Activated CD8-positive, alpha-beta memory T cell treated with anti-CD3 and anti-CD28 coated beads for 1 hour (primary cell): ENCODE results near the gene WDPCP.
"Not testable (repeated sequence)": the region's sequence is repeated elsewhere in the genome, so short reads cannot be mapped to it uniquely, and the experiment has no call there.

Source experiments
- DNase-seq, 2 donors: peaks; one replicate each; pipeline ENCODE4 v3.0.0-alpha.2; 2020; ENCODE audit warnings: low read depth in 1 of 2; ENCODE audit errors: extremely low read depth in 1 of 2

Gene WDPCP

DNA sequence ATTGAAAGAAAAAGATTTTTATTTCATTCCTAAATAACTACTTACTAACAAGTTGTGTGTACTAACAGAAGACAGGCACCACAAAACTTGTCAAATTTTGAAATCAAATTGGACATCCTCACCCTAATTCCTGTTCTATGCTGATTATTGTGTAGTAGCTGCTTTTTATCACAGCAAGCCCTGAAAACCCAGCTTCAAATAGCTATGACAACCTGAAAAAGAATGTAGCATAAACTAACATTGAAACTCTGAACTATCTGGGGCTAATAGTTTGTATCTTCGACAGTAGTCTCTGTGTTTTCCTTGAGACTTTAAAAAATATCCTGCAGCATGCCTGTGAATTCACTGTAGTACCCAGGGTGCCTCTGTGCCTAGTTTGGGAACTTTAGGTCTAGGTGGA lies 122.6 kb downstream of the WDPCP start:
- no peak for DNase-seq

GRCh38 chr2:63463142-63463541 lies 125.1 kb downstream of the WDPCP start:
- no peak for DNase-seq

DNA sequence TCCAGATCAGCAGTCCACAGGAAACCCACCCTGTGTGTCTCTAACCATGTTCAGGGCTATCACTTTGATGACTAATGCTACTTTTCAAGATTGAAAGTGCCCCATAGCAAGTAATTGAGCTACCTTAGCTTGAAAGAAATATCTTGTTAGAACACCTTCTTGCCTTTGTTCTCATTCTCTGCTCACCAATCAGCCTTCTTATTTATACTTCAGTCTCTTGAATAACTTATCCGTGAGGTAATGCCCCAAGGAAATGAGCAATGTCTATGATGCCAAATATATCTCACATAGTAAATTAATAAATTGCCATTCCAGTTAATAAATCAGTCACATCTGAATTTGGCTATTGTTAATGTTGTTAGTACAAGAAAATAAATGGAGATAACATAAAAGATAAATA lies 141.6 kb downstream of the WDPCP start:
- DNase-seq, result no peak

GRCh38 chr2:63444565-63445288 lies 143.6 kb downstream of the WDPCP start:
- no peak for DNase-seq

- no peak for DNase-seq
These were observed 147.7 kb downstream of the WDPCP start for GRCh38 chr2:63440612-63441011.

DNA sequence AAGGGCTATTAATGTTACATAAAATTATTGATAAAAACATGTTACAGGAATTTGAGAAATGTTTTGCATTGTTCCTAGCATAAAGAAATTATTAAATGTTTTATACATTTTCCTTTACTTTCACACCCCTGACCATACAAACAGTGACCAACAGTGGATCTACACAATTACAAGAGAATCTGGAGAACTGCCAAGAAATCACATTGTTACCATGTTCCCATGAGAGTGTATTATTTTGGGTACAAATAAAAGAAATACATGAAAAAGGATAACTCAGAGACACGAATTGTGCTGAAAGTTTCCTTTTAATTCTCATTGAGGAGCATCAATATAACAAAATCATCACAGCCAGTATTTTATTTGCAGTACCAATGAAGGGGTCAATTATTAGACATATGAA lies 150.1 kb downstream of the WDPCP start:
- no peak for DNase-seq

- no peak for DNase-seq
These were observed 151.8 kb downstream of the WDPCP start for GRCh38 chr2:63436488-63436887.

DNA sequence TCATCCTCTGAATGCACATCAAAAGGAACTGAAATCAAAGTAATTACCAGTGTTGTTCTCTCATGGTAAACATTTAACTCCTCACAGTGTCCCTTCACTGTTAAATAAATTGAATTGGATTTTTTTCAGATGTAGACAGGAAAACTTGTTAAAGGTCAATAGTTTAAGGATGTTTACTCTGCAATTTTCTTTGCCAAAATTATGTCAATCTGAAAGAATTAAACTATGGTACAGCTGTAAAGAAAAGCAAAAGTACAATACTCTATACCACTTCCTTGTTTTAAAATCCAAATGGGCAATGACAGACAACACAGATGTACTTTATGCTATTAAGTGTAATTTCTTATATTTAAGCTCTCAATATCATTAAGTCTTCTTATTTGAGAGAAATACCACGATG lies 153.2 kb downstream of the WDPCP start:
- no peak for DNase-seq

DNA sequence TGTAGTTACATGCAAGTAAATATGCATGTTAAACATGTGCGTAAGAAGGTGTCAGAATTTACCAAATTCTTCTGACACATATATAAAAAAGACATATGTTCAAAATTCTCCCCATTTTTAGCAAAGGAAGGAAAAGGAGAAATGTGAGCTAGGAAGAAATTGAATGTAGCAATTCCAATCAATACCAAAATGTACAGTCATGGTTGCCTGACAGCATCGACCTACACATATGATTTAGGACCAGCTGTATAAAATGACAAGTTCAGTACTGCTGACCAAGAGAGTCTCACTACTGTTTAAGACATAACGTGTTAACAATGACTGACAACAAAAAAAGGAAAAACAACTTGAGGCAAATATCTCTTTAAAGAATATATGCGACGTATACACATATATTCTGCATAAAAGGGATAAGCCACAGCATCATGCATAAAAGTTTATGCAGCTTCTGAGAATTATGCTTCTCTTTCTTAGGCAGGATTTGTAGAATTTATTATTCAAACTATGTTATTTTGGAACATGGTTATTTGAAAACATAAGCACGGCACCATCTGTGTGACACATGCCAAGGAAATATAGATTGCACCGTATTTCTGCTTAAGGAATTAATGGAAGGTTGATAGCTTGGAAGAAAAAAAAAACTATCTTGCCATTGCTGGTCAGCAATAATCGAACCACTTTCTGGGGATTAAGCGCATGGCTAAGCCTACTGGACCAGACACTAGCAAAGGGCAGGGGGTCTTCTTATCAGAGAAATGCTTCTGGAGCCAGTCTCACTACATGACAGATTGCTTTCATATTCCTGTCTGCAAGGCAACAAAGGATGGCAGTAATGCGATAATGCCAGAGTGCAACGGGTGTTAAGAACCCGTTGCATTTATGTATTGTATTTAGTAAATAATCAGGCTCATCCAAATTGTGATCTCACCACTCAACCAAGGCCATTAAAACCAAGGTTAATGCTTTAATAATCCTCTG lies 154.0 kb downstream of the WDPCP start:
- no peak for DNase-seq

- no peak for DNase-seq
These were observed 155.9 kb downstream of the WDPCP start for GRCh38 chr2:63432373-63432772.

GRCh38 chr2:63425606-63426005 lies 162.7 kb downstream of the WDPCP start:
- no peak for DNase-seq

DNA sequence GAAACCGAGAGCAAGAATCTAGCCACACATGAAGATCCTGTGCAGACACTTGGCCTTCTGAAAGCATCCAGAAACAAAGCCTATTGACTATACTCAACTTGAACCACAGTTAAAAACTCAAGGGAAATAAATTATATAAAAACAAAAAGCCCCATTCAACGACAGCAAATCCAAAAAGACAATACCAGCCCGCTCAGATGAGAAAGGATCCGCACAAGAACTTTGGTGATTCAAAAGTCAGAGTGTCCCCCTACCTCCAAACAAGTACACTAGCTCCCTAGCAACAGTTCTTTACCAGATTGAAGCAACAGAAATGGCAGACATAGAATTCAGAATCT lies 163.2 kb downstream of the WDPCP start:
- no peak for DNase-seq

DNA sequence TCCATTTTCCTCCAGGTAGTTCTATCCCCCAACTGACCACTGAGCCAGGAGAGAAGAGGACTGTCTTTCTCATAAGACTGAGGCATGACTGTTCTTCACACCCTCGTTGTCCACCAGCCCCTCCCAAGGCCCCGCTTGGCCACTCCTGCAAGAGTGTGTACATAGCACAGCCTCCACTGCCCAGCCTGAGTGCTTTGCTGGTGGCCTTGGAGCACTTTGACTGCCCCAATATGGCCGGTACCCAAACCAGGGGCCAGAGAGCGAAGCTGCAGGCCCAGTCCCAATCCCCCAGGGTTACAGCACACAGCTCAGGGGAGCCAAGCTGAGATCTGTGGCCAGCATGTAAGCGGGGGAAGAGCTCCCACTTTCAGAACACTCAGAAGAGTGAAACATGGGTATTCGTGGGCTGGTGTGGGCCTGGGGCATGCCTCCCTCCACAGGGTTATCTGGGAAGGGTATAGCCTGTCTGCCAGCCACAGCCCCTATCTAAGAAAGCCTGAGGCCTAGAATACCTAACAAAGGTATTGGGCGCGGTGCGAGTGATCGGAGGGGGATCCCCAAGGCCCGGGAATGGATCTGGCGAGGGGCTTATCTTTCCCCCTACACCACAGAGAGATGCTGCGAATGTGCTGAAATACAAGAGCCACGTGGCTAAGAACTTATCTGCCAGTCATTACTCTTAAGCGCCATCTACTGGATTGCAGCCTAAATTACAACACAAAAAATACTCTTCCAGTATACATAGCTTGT lies 163.8 kb downstream of the WDPCP start:
- no peak for DNase-seq

GRCh38 chr2:63422556-63422955 lies 165.7 kb downstream of the WDPCP start:
- DNase-seq, result no peak

DNA sequence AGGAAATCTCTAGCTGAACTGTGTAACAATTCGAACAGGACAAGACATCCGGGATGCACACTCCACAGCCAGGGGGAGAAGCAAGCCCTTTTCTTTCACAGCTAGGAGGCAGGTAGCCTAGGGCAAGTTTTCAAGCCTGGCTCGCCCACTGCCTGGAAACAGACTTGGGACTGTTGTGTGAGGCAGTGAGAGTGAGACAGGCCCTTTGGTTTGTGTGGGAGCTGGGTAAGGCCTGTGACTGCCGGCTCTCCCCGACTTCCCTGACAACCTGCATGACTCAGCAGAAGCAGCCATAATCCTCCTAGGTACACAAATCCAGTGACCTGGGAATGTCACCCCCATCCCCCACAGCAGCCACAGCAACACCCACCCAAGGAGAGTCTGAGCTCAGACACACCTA lies 179.7 kb downstream of the WDPCP start:
- no peak for DNase-seq

GRCh38 chr2:63406641-63407040 lies 181.6 kb downstream of the WDPCP start:
- DNase-seq, result no peak

DNA sequence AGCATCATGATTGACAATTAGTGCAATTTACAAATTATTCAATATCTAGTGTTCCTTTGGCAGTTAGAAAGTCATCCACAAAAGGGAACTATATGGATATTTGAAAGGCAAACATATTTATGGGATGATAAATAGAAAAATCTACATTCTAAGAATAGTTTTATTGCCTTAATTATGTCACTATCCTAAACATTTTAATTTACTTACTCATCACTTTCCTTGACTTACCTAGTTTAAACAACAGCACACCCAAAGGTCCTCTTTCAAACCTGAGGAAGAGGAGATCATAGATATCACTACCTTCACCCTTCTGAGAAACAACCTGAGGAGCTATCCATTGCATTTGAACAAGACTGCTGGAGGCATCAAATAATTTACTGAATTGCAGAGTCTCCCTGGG lies 184.5 kb downstream of the WDPCP start:
- no peak for DNase-seq

DNA sequence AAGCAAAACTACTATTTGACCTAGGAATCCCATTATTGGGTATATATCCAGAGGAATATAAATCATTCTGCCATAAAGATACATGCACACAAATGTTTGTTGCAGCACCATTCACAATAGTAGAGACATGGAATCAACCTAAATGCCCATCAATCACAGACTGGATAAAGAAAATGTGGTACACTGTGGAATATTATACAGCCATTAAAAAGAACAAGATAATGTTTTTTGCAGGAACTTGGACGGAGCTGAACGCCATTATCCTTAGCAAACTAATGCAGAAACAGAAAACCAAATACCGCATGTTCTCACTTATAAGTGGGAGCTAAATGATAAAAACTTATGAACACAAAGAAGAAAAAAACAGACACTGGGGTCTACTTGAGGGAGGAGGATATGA lies 185.4 kb downstream of the WDPCP start:
- not testable (repeated sequence) for DNase-seq

- DNase-seq, result no peak
These were observed 189.1 kb downstream of the WDPCP start for GRCh38 chr2:63399156-63399555.

GRCh38 chr2:63379451-63379850 lies 208.8 kb downstream of the WDPCP start:
- no peak for DNase-seq

DNA sequence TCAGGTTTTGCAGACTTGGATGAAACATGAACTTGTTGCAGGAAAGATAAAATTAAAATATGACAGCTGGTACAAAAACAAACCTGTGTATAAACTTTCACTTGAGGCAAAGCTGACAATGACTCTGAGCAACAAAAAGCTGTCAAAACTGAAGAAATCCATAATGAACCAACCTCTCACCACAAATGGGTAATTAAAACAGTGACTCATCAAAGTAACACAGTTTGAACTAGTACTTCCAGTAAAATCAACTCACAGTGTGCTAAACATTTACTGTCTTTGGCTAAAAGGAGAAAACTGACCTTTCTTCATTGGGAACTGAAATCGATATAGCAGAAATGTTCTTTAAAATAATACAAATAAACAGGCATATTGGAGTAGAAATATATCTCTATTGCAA lies 209.7 kb downstream of the WDPCP start:
- DNase-seq, result no peak

DNA sequence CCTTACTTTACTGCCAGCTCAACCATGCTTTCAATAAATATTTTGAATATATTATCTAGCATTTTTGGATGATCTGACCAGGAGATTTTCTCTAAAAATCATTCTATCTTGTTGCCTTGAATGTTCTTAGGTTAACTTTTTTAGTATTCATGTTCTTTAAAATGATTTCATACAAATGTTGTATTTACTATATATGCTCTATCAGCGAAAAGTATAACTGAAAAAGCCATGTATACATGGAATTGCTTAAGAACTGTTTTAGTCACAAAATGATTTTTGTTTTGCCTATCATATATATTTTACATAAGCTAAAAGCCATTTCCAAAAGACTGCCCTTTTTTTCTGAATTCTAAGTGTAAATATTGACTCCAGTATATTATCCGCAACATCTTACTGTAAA lies 213.9 kb downstream of the WDPCP start:
- DNase-seq, result no peak
